Neutrophil (primary cell): ENCODE results near the gene TMPRSS15.

ENCODE experiments used
- H3K27ac ChIP-seq: fragments of 200-600 bp; sonication (generic); 2 replicates; pipeline ENCODE4 v1.5.1; 2016; ENCODE audit warnings: mild to moderate bottlenecking, moderate library complexity
- H3K27me3 ChIP-seq: fragments of 200-600 bp; sonication (generic); 2 replicates; pipeline ENCODE4 v1.6.0; 2016; ENCODE audit warnings: mild to moderate bottlenecking
- H3K36me3 ChIP-seq: fragments of 200-600 bp; sonication (generic); 2 replicates; pipeline ENCODE4 v1.5.1; 2017
- H3K4me1 ChIP-seq, 2 experiments: fragments of 200-600 bp in 1 of 2; sonication (generic) in 1 of 2; 1 replicate in 1 of 2; 2 replicates in 1 of 2; pipeline versions ENCODE4 v1.5.1 to v1.6.1; 2013 to 2016; ENCODE audit warnings: low read depth in 1 of 2, low read length in 1 of 2, mild to moderate bottlenecking in 1 of 2, moderate library complexity in 1 of 2; ENCODE audit not compliant: control insufficient read depth in 1 of 2, insufficient read depth in 1 of 2
- H3K4me3 ChIP-seq, 2 experiments: fragments of 200-600 bp in 1 of 2; sonication (generic) in 1 of 2; 1 replicate in 1 of 2; 2 replicates in 1 of 2; pipeline ENCODE4 v1.5.1; 2013 to 2016; ENCODE audit warnings: low read depth in 1 of 2, low read length in 1 of 2, mild to moderate bottlenecking in 1 of 2, moderate library complexity in 1 of 2
- H3K9me3 ChIP-seq: fragments of 200-600 bp; sonication (generic); 2 replicates; pipeline ENCODE4 v1.5.1; 2016
- CTCF ChIP-seq: fragments of 200-600 bp; sonication (generic); IDR thresholded peaks from 2 replicates; pipeline ENCODE4 v1.5.1; 2016; ENCODE audit warnings: antibody characterized with exemption

TMPRSS15 gene

GRCh38 chr21:18253221-18253620, 150.4 kb downstream of the TMPRSS15 start:
- Histone ChIP-seq H3K4me1 (no peaks in the 10 kb centered on the region), H3K27me3 (peaks cover under 1% of the 10 kb centered on the region), H3K27ac (no peak overlapping the region), H3K9me3 (no peaks in the 10 kb centered on the region), H3K4me3 (no peak overlapping the region), H3K36me3 (no peaks in the 10 kb centered on the region)
- TF ChIP-seq CTCF, result no peak

GRCh38 chr21:18252680-18253079, 150.9 kb downstream of the TMPRSS15 start:
- no peaks in the 10 kb centered on the region for H3K4me1 ChIP-seq
- no peak for TF ChIP-seq CTCF
- no peaks in the 10 kb centered on the region for H3K9me3 ChIP-seq
- no peaks in the 10 kb centered on the region for H3K36me3 ChIP-seq
- H3K4me3 ChIP-seq, result no peak overlapping the region
- H3K27me3 ChIP-seq, result peaks cover 6% of the 10 kb centered on the region
- no peak overlapping the region for H3K27ac ChIP-seq

GRCh38 chr21:18252256-18252655, 151.3 kb downstream of the TMPRSS15 start:
- H3K27ac ChIP-seq, result no peak overlapping the region
- no peak for TF ChIP-seq CTCF
- H3K27me3 ChIP-seq, result peaks cover 10% of the 10 kb centered on the region

GRCh38 chr21:18251065-18251464, 152.5 kb downstream of the TMPRSS15 start:
- H3K9me3 ChIP-seq, result no peaks in the 10 kb centered on the region
- no peak overlapping the region for H3K27ac ChIP-seq
- TF ChIP-seq CTCF, result no peak
- no peaks in the 10 kb centered on the region for H3K4me1 ChIP-seq
- H3K4me3 ChIP-seq, result no peak overlapping the region
- peaks cover 22% of the 10 kb centered on the region for H3K27me3 ChIP-seq
- H3K36me3 ChIP-seq, result no peaks in the 10 kb centered on the region

More at GRCh38 chr21:18252256-18252655, 151.3 kb downstream of the TMPRSS15 start:
- Histone ChIP-seq H3K9me3 (no peaks in the 10 kb centered on the region), H3K36me3 (no peaks in the 10 kb centered on the region), H3K4me1 (no peaks in the 10 kb centered on the region), H3K4me3 (no peak overlapping the region)

GRCh38 chr21:18249672-18250071, 153.9 kb downstream of the TMPRSS15 start:
- H3K36me3 ChIP-seq, result no peaks in the 10 kb centered on the region
- no peak for TF ChIP-seq CTCF
- H3K4me3 ChIP-seq, result no peak overlapping the region

GRCh38 chr21:18248171-18248570, 155.4 kb downstream of the TMPRSS15 start:
- Histone ChIP-seq H3K27ac (no peak overlapping the region), H3K9me3 (no peaks in the 10 kb centered on the region), H3K4me3 (no peak overlapping the region), H3K27me3 (peaks cover 51% of the 10 kb centered on the region), H3K36me3 (no peaks in the 10 kb centered on the region), H3K4me1 (no peaks in the 10 kb centered on the region)
- TF ChIP-seq CTCF, result no peak

More at GRCh38 chr21:18249672-18250071, 153.9 kb downstream of the TMPRSS15 start:
- H3K27ac ChIP-seq, result no peak overlapping the region
- H3K4me1 ChIP-seq, result no peaks in the 10 kb centered on the region
- no peaks in the 10 kb centered on the region for H3K9me3 ChIP-seq
- H3K27me3 ChIP-seq, result peaks cover 36% of the 10 kb centered on the region
